NCI-H128 (cell line): ENCODE results near the gene RAC3.

Source experiments
- DNase-seq: peaks from one replicate; lab custom pipeline; 2025; ENCODE audit not compliant: unreplicated experiment; lab: John Stamatoyannopoulos, UW

Gene RAC3

GRCh38 chr17:82054351-82055022 lies 23.0 kb downstream of the RAC3 start:
- DNase-seq: no peak

GRCh38 chr17:82055023-82055964 lies 23.8 kb downstream of the RAC3 start:
- no peak for DNase-seq

GRCh38 chr17:82055965-82056728 lies 24.7 kb downstream of the RAC3 start:
- no peak for DNase-seq

GRCh38 chr17:82056729-82057621 lies 25.5 kb downstream of the RAC3 start:
- DNase-seq: no peak

GRCh38 chr17:82058230-82058854 lies 26.9 kb downstream of the RAC3 start:
- no peak for DNase-seq

GRCh38 chr17:82058855-82059249 lies 27.4 kb downstream of the RAC3 start:
- DNase-seq: no peak

- no peak for DNase-seq
Observed at GRCh38 chr17:82059272-82060000, 28.0 kb downstream of the RAC3 start.

- no peak for DNase-seq
Observed at GRCh38 chr17:82060001-82060380, 28.5 kb downstream of the RAC3 start.

GRCh38 chr17:82060614-82061013 lies 29.1 kb downstream of the RAC3 start:
- DNase-seq: no peak

- no peak for DNase-seq
Observed at GRCh38 chr17:82061047-82061925, 29.8 kb downstream of the RAC3 start.

GRCh38 chr17:82062076-82062983 lies 30.9 kb downstream of the RAC3 start:
- no peak for DNase-seq

GRCh38 chr17:82062984-82063368 lies 31.5 kb downstream of the RAC3 start:
- DNase-seq: no peak

GRCh38 chr17:82063424-82064415 lies 32.2 kb downstream of the RAC3 start:
- DNase-seq: no peak

- DNase-seq: no peak
Observed at GRCh38 chr17:82064433-82065192, 33.1 kb downstream of the RAC3 start.

- no peak for DNase-seq
Observed at GRCh38 chr17:82065193-82065637, 33.7 kb downstream of the RAC3 start.
